Right atrium auricular region (tissue), 2 donors: ENCODE results near the gene GRK1. TPM values are rescaled to one million over a fixed set of nuclear protein-coding genes. Genes with fewer than 3 reads are reported as not detected.

ENCODE experiments used
- DNase-seq: peaks from one replicate; pipeline ENCODE4 v3.0.0-alpha.2; 2019; ENCODE audit warnings: low spot score
- H3K27ac ChIP-seq, 2 donors: fragments of 200-600 bp; sonication (generic); 1 replicate in 1 of 2; 2 replicates in 1 of 2; pipeline ENCODE4 v1.5.1; 2016 to 2019
- H3K27me3 ChIP-seq, 2 donors: fragments of 200-600 bp; sonication (generic); one replicate each; pipeline versions ENCODE4 v1.5.1 to v1.6.0; 2017 to 2019
- H3K36me3 ChIP-seq: fragments of 200-600 bp; sonication (generic); one replicate; pipeline ENCODE4 v1.5.1; 2016
- H3K4me1 ChIP-seq, 2 donors: fragments of 200-600 bp; sonication (generic); one replicate each; pipeline versions ENCODE4 v1.5.1 to v1.6.0; 2017 to 2019
- H3K4me3 ChIP-seq, 2 donors: fragments of 200-600 bp; sonication (generic); 1 replicate in 1 of 2; 2 replicates in 1 of 2; pipeline ENCODE4 v1.5.1; 2017 to 2019; ENCODE audit warnings: mild to moderate bottlenecking in 1 of 2, moderate library complexity in 1 of 2
- H3K9me3 ChIP-seq, 2 donors: fragments of 200-600 bp; sonication (generic); one replicate each; pipeline ENCODE4 v1.5.1; 2019
- total RNA-seq, 2 donors: library from RNA; depleted of rRNA; stranded (reverse); fragments of >200 nt; gene quantifications; one replicate each; pipeline ENCODE4 v1.1.0, GENCODE V29; 2016
- TF ChIP-seq, protein P1 (sequence below), 2 donors: fragments of 200-600 bp; sonication (generic); IDR thresholded peaks; one replicate each; pipeline ENCODE4 v1.5.1; 2019; ENCODE audit warnings: antibody characterized with exemption in 2 of 2

Gene GRK1
- total RNA-seq, 2 donors from 2014 or later: not detected

DNA sequence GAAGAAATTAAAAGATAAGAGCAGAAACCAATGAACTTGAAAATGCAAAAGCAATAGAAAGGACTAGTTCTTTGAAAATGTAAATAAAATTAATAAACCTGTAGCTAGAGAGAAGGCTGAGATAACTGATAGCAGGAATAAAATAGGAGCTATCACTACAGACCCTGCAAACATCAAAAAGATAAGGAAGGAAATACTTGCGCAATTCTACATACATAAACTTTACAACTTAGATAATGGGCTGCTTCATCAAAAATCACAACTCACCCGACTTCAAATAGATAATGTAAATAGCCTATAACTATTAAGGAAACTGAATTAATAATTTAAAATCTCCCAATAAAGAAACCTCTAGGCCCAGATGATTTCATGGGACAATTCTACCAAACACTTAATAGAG, 5.5 kb upstream of the GRK1 start:
- Histone ChIP-seq H3K4me3 (no peak overlapping the region), H3K27ac (no peak overlapping the region), H3K27me3 (no peaks in the 10 kb centered on the region), H3K4me1 (no peaks in the 10 kb centered on the region), H3K9me3 (peaks cover 0 to 19% of the 10 kb centered on the region in 2 donors), H3K36me3 (no peaks in the 10 kb centered on the region)
- no peak for DNase-seq
- TF ChIP-seq, protein P1, sequence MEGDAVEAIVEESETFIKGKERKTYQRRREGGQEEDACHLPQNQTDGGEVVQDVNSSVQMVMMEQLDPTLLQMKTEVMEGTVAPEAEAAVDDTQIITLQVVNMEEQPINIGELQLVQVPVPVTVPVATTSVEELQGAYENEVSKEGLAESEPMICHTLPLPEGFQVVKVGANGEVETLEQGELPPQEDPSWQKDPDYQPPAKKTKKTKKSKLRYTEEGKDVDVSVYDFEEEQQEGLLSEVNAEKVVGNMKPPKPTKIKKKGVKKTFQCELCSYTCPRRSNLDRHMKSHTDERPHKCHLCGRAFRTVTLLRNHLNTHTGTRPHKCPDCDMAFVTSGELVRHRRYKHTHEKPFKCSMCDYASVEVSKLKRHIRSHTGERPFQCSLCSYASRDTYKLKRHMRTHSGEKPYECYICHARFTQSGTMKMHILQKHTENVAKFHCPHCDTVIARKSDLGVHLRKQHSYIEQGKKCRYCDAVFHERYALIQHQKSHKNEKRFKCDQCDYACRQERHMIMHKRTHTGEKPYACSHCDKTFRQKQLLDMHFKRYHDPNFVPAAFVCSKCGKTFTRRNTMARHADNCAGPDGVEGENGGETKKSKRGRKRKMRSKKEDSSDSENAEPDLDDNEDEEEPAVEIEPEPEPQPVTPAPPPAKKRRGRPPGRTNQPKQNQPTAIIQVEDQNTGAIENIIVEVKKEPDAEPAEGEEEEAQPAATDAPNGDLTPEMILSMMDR (IDR thresholded peaks at IDR 0.05): no peak

DNA sequence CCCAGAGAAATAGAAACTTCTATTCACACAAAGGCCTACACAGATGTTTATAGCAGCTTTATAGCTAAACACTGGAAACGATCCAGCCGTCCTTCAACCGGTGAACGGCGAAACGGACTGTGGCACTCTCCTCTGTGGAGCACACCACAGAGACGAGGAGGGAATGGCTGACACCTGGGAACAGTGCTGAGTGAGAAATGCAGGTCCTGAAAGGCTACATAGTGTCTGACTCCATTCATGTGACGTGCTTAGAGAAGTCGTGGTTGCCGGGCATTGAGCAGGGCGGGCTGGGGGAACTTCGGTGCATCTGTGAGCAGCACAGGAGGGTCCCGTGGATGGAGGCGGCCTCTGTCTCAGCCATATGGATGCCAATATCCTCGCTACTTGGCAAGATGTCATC, 3.1 kb upstream of the GRK1 start:
- Histone ChIP-seq H3K27ac (no peak overlapping the region), H3K36me3 (no peaks in the 10 kb centered on the region), H3K27me3 (no peaks in the 10 kb centered on the region), H3K4me3 (no peak overlapping the region), H3K9me3 (peaks cover 0 to 19% of the 10 kb centered on the region in 2 donors), H3K4me1 (no peaks in the 10 kb centered on the region)
- TF ChIP-seq, protein P1 (IDR thresholded peaks at IDR 0.05): no peak
- DNase-seq: no peak

DNA sequence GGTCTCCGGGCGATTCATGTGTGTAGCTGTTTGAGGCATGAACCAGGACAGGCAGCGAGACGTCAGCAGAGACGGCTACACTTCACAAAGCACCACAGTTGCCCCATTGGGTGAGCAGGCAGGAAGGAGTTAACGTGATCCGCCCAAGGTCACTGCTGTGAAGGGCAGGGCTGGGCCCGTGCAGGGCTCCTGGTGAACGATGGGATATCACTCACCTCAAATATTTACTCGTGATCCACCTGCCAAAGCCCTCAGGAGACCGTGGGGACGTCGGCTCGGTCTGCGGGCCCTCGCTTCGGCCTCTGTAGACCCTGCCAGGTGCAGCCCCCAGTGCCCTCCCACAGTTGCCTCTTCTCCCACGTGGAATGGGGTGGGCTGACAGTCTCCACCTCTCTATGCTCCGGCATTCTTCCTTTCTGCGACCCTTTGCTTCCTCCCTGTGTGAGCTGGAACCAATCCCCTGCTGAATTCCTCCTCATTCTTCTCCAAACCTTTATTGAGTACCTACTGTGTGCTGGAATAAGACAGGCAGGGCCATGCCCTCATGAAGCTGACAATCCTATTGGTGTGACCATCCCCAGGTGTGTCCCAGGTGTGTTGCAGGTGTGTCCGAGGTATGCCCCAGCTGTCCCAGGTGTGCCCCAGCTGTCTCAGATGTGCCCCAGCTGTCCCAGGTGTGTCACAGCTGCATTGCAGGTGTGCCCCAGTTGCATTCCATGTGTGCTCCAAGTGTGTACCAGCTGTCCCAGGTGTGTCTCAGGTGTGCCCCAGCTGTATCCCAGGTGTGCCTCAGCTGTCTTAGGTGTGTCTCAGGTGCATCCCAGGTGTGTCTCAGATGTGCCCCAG, 2.0 kb upstream of the GRK1 start:
- DNase-seq: no peak

DNA sequence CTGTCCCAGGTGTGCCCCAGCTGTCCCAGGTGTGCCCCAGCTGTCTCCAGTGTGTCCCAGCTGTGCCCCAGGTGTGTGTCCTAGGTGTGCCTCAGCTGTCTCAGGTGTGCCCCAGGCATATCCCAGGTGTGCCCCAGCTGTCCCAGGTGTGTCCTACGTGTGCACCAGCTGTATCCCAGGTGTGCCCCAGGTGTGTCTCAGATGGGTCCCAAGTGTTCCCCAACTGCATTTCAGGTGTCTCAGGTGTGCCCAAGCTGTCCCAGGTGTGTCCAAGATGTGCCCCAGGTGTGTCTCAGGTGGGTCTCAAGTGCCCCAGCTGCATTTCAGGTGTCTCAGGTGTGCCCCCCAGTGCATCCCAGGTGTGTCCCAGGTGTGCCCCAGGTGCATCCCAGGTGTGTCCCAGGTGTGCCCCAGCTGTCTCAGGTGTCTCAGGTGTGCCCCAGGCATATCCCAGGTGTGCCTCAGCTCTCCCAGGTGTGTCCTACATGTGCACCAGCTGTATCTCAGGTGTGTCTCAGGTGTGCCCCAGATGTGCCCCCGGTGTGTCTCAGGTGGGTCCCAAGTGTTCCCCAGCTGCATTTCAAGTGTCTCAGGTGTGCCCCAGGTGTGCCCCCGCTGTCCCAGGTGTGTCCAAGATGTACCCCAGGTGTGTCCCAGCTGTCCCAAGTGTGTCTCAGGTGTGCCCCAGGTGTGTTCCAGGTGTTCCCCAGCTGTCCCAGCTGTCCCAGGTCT, 1.3 kb upstream of the GRK1 start:
- Histone ChIP-seq H3K36me3 (no peaks in the 10 kb centered on the region), H3K27me3 (no peaks in the 10 kb centered on the region), H3K4me1 (no peaks in the 10 kb centered on the region), H3K27ac (no peak overlapping the region), H3K9me3 (peaks cover 0 to 15% of the 10 kb centered on the region in 2 donors), H3K4me3 (no peak overlapping the region)
- TF ChIP-seq, protein P1 (IDR thresholded peaks at IDR 0.05): no peak
- DNase-seq: no peak

More for the DNA sequence above, 2.0 kb upstream of the GRK1 start:
- no peak overlapping the region for H3K4me3 ChIP-seq
- H3K27me3 ChIP-seq: no peaks in the 10 kb centered on the region
- H3K4me1 ChIP-seq: no peaks in the 10 kb centered on the region
- H3K27ac ChIP-seq: no peak overlapping the region
- TF ChIP-seq, protein P1 (IDR thresholded peaks at IDR 0.05): no peak
- H3K36me3 ChIP-seq: no peaks in the 10 kb centered on the region
- peaks cover 0 to 19% of the 10 kb centered on the region in 2 donors for H3K9me3 ChIP-seq

DNA sequence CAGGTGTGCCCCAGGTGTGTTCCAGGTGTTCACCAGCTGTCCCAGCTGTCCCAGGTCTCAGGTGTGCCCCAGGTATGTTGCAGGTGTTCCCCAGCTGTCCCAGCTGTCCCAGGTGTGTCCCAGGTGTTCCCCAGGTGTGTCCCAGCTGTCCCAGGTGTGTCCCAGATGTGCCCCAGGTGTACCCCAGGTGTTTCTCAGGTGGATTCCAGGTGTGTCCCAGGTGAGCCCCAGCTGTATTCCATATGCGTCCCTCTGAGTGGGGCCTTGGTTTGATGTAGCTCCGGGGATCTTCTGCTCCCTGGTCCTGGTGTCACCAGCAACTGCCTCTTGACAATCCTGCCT, 719 bp upstream of the GRK1 start:
- peaks cover 0 to 10% of the 10 kb centered on the region in 2 donors for H3K9me3 ChIP-seq
- H3K27me3 ChIP-seq: no peaks in the 10 kb centered on the region
- H3K36me3 ChIP-seq: no peaks in the 10 kb centered on the region
- no peak overlapping the region for H3K27ac ChIP-seq
- no peak for DNase-seq
- H3K4me3 ChIP-seq: no peak overlapping the region
- TF ChIP-seq, protein P1 (IDR thresholded peaks at IDR 0.05): no peak
- no peaks in the 10 kb centered on the region for H3K4me1 ChIP-seq
